ENCODE data around the gene CTAG2. TPM values are rescaled to one million over a fixed set of nuclear protein-coding genes. Genes with fewer than 3 reads are reported as not detected.
"Not testable (repeated sequence)": the region's sequence is repeated elsewhere in the genome, so short reads cannot be mapped to it uniquely, and the experiment has no call there.

CTAG2 gene
- total RNA-seq: not detected
- polyA plus RNA-seq (2013, experiment 1 of 2): not detected
- polyA plus RNA-seq (2013, experiment 2 of 2): not detected
- 0 to 2.8 (median 0) reads per million in 172 experiments for total RNA-seq

DNA sequence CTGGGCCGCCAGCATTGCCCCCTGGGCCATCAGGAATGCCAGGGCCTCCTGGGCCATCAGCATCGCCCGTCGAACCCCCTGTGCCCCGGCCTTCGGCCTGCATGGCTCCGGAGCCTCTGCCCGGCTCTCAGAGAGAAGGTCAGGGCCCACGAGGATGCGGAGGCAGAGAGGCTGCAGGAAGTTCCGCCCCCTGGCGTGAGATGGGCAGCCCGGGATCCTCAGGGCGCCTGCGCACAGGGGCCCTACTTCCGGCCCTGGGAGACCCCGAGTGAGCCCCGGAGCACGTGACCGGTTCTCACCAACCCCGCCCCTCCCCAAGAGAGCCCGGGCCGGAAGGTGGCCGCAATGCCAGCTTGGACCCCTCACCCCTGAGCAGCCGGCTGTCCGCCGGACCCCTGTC is at the start of gene CTAG2:
CTAG2 (minus strand) TSS at position 167 of the 400 bp plus-strand sequence; CDS start at position 103, 64 bp downstream.
- H3K27me3 Mint-ChIP-seq; H3K4me3 Mint-ChIP-seq; CTCF ChIA-PET; H3K27me3 ChIP-seq (ENCODE audit: control insufficient read depth in 1 of 2, insufficient read depth in 2 of 2, low read length in 2 of 2); intact Hi-C loops (cut with DNase I, micrococcal nuclease); H3K36me3 ChIP-seq (ENCODE audit: insufficient read depth, low read length); H3K27ac ChIP-seq (ENCODE audit: low read depth in 1 of 2, low read length in 2 of 2); H3K27ac Mint-ChIP-seq; H3K4me3 ChIP-seq (ENCODE audit: low read length); POLR2A ChIA-PET; DNase-seq; H3K36me3 Mint-ChIP-seq (ENCODE audit: low read depth); H3K9me3 ChIP-seq (ENCODE audit: control insufficient read depth in 1 of 2, insufficient read depth in 1 of 2, low read length in 2 of 2); ATAC-seq (ENCODE audit: poor library complexity); H3K9me3 Mint-ChIP-seq; H3K4me1 Mint-ChIP-seq (ENCODE audit: low read depth); H3K4me1 ChIP-seq (ENCODE audit: insufficient read depth, low read length): not testable (repeated sequence)

DNA sequence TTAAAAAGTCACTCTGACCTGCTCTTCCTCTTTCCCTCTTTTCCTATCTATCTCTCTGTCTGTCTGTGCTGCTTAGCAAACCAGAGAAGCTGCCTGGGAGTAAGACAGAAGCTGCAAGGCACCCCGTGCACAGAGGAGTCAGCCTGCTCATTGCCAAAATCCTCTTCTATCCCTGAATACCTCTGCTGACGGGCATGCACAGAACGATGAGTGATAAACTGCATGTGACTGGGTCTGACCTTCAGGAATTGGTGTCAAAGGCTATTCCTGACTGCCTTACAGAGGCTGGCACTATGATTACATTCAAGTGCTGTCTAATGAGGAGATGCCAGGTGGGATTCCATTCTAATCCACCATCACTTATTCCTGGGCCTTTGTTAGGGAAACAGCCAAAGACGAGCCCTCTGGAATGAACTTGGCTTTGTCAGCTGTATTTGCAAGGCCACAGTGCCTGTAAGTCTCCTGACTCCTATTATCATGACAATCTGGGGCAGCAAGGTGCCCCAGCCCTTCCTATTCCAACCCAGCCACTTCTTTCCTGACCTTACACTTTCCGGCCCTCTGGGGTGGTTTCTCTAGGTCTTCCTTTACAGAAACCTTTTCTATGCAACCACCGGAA is 45.4 kb upstream of the CTAG2 start:
- CTCF ChIA-PET: no interaction called here
- H3K36me3 Mint-ChIP-seq (ENCODE audit: low read depth): peaks cover 54% of the 10 kb centered on the region

DNA sequence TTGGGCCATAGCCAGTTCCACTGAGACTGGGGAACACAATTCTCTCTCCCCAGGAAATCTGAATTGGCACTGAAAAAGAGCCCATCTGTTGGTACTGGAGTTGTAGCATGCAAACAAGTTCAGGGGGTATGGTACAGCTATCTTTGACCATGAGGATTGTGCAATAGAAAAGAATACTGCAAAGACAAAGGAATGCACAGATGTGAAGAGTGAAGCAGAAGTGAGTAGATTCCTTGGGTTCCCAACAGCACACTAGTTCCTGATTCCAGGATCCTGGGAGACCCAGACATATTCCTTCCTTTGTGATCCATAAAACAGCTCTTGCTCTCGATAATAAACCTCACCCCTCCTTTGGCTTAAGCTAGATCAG is 43.3 kb upstream of the CTAG2 start:
- H3K9me3 ChIP-seq (ENCODE audit: control insufficient read depth in 1 of 2, insufficient read depth in 1 of 2, low read length in 2 of 2): no peaks in the 10 kb centered on the region
- intact Hi-C loops (cut with DNase I, micrococcal nuclease): no loop called here
- H3K27ac ChIP-seq (ENCODE audit: low read depth in 1 of 2, low read length in 2 of 2): no peak overlapping the region
- Mint-ChIP-seq H3K9me3 (no peaks in the 10 kb centered on the region), H3K36me3 (ENCODE audit: low read depth) (peaks cover 62% of the 10 kb centered on the region), H3K27ac (no peak overlapping the region), H3K27me3 (no peaks in the 10 kb centered on the region), H3K4me3 (no peak overlapping the region), H3K4me1 (ENCODE audit: low read depth) (peaks cover 9% of the 10 kb centered on the region)
- CTCF ChIA-PET: no interaction called here
- no peaks in the 10 kb centered on the region for H3K27me3 ChIP-seq (ENCODE audit: control insufficient read depth in 1 of 2, insufficient read depth in 2 of 2, low read length in 2 of 2)
- ATAC-seq (ENCODE audit: poor library complexity) (no peak), DNase-seq (no peak)
- H3K4me3 ChIP-seq (ENCODE audit: low read length): no peak overlapping the region
- H3K4me1 ChIP-seq (ENCODE audit: insufficient read depth, low read length): no peaks in the 10 kb centered on the region
- peaks cover 47% of the 10 kb centered on the region for H3K36me3 ChIP-seq (ENCODE audit: insufficient read depth, low read length)
- TF ChIP-seq, protein P1, sequence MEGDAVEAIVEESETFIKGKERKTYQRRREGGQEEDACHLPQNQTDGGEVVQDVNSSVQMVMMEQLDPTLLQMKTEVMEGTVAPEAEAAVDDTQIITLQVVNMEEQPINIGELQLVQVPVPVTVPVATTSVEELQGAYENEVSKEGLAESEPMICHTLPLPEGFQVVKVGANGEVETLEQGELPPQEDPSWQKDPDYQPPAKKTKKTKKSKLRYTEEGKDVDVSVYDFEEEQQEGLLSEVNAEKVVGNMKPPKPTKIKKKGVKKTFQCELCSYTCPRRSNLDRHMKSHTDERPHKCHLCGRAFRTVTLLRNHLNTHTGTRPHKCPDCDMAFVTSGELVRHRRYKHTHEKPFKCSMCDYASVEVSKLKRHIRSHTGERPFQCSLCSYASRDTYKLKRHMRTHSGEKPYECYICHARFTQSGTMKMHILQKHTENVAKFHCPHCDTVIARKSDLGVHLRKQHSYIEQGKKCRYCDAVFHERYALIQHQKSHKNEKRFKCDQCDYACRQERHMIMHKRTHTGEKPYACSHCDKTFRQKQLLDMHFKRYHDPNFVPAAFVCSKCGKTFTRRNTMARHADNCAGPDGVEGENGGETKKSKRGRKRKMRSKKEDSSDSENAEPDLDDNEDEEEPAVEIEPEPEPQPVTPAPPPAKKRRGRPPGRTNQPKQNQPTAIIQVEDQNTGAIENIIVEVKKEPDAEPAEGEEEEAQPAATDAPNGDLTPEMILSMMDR (IDR thresholded peaks at IDR 0.05): no peak
- POLR2A ChIA-PET: no interaction called here

More for the DNA sequence above, 45.4 kb upstream of the CTAG2 start:
- no peaks in the 10 kb centered on the region for H3K9me3 Mint-ChIP-seq
- no peaks in the 10 kb centered on the region for H3K27me3 Mint-ChIP-seq
- Histone ChIP-seq H3K27me3 (ENCODE audit: control insufficient read depth in 1 of 2, insufficient read depth in 2 of 2, low read length in 2 of 2) (no peaks in the 10 kb centered on the region), H3K4me3 (ENCODE audit: low read length) (no peak overlapping the region), H3K4me1 (ENCODE audit: insufficient read depth, low read length) (no peaks in the 10 kb centered on the region), H3K9me3 (ENCODE audit: control insufficient read depth in 1 of 2, insufficient read depth in 1 of 2, low read length in 2 of 2) (no peaks in the 10 kb centered on the region), H3K36me3 (ENCODE audit: insufficient read depth, low read length) (peaks cover 47% of the 10 kb centered on the region), H3K27ac (ENCODE audit: low read depth in 1 of 2, low read length in 2 of 2) (no peak overlapping the region)
- POLR2A ChIA-PET: no interaction called here
- intact Hi-C loops (cut with DNase I, micrococcal nuclease): no loop called here
- TF ChIP-seq, protein P1 (IDR thresholded peaks at IDR 0.05): no peak
- H3K27ac Mint-ChIP-seq: no peak overlapping the region
- DNase-seq (no peak), ATAC-seq (ENCODE audit: poor library complexity) (no peak)
- no peaks in the 10 kb centered on the region for H3K4me1 Mint-ChIP-seq (ENCODE audit: low read depth)
- H3K4me3 Mint-ChIP-seq: no peak overlapping the region
